HG03460 (cell line): ENCODE results near the gene TMEM239.
A peak's percentile ranks its signal among the peaks of the same experiment; 100 is the strongest.
"Not testable (repeated sequence)": the region's sequence is repeated elsewhere in the genome, so short reads cannot be mapped to it uniquely, and the experiment has no call there.

Source experiments
- ATAC-seq: cut with Tn5 transposase; IDR thresholded peaks from one replicate; pipeline ENCODE4 v1.9.1; 2021; ENCODE audit not compliant: unreplicated experiment

The TMEM239 gene

DNA sequence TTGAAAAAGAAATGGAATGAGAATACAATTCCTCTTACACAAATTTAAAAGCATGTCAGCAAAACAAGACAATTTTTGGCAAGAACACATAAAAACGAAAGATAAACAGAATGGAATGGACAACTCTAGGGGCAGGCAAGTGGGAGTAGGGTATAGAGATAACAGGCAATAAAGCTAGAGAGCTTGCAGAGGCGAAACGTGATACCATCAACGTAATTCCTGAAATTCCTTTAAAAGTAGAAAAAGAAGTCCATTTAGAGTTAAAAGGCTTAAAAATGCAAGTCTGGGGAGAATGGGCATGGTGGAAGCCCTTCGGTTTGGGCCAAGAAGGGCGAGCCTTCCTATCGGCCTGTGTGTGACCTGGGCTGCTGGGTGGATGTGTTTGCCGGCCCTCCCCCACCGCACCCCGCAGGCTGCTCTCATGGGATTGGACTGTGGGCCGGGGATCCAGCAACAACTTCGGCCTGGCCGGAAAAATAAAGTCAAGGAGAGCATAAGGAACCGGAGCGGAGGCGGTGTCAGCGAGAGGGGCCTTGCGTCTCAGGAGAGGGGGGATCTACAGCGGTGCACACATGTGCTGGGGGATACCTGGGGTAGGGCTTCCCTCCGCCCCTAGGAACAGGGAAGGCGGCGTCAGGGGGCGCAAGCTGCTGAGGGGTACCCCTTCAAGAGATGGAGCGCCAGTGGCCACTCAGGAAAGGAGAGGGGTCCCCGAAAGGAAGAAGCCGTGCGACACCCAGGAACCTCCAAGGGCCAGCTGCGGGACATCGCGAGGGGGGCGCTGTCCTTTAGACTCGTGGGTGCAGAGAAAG is 4.1 kb downstream of the TMEM239 start:
- ATAC-seq = no peak

- ATAC-seq = no peak
These were observed 5.0 kb downstream of the TMEM239 start for GRCh38 chr20:2820896-2821869.

- no peak for ATAC-seq
These were observed 5.9 kb downstream of the TMEM239 start for GRCh38 chr20:2822073-2822472.

DNA sequence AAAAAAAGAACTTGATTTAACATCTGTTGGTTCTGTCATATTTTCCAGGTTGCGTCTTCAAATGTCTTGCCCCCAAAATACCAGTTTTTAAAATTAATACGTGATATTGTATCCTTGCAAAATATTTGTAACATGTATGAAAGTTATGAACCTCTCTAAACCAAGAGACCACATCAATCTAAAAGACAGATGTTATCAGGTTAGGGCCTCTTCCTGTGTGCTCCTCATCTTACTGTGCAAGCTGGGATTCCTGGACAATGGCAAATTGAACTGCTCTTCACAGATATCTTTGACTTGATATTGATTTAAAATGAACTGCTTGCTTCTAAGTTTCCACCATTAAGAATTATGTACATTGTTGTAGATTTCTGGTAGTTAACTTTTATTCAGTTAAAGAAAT is 9.6 kb downstream of the TMEM239 start:
- no peak for ATAC-seq

GRCh38 chr20:2826655-2827054 is 10.5 kb downstream of the TMEM239 start:
- ATAC-seq = no peak

GRCh38 chr20:2829376-2829775 is 13.2 kb downstream of the TMEM239 start:
- no peak for ATAC-seq

DNA sequence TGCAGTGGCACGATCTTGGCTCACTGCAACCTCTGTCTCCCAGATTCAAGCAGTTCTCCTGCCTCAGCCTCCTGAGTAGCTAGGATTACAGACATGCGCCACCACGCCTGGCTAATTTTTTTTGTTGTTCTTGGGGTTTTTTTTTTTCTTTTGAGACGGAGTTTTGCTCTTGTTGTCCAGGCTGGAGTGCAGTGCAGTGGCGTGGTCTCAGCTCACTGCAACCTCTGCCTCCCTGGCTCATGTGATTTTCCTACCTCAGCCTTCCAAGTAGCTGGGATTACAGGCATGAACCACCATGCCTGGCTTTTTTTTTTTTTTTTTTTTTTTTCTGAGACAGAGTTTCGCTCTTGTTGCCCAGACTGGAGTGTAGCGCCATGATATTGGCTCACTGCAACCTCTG is 15.0 kb downstream of the TMEM239 start:
- ATAC-seq = not testable (repeated sequence)

GRCh38 chr20:2833761-2834160 is 17.6 kb downstream of the TMEM239 start:
- ATAC-seq = no peak

GRCh38 chr20:2834401-2835110 is 18.4 kb downstream of the TMEM239 start:
- no peak for ATAC-seq

DNA sequence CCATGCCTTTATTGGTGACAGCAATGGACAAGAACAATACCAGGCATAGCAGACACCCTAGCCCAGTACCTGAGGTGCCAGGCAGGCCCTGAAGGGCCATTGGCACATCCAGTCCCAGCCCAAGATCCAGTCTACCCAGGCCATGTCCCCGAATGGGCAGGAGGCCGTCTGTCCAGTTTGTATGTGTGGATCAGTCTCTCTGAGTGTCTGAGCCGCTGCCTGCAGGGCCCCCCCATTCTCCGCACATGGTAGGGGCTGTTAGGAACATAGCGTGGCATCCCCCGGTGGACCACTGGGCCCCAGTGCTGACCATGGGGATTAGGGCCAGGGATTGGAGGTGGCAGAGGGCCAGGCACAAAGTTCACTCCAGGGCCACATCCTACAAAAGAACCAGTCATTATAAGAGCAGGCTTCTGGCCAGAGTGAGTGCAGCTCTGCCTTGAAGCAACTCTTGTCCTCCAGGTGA is 19.2 kb downstream of the TMEM239 start:
- ATAC-seq = no peak

DNA sequence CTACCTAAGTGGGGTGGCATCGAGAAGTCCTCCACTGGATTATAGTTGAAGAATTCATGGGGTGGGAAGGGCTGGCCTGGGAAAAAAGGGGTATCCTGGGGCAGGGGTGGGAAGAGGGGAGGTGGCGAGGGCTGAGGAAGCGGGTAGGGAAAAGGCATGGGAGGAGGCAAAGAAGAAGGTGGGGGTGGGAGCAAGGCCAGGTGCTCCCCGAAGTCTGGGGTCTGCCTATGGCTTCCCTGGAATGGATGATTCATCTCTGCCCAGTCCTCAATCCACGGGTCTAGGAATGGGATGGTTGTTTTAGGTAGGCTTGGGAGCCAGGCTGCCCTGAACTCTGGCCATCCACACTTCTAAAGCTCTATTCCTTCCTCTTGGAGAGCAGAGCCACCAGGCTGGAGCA is 19.9 kb downstream of the TMEM239 start:
- no peak for ATAC-seq

DNA sequence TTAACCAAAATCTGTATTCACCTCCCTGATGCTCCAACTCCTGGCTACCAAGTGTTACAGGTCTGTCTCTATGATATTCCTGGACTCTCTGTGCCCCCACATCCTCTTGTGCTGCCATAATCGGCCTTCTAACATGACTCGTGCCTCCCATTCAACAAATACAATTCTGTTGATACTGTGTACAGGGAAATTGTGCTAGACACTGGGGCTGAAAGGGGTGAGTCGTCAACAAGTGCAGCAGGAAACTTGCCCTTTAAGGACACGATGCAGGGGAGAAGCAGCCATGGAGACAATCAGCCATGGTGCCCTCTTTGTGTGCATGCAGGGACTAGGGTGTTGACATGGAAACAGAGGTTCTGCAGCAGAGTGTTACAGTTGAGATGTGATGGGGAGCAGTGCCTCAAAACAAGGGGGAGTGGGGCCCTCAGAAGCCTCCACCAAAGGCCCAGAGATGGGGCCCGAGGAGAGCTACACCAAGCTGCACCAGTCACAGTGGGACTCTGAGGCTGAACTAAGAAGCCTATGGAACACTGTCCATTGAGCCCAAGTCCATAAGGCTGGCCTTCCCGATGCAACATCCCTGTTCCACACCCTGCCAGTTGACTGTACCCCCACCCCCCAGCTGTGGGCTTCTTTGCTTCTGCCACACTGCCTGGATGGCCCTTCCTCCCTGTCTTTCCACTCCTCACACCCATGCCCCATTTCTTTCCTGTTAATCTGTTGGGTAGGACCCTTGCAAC is 21.2 kb downstream of the TMEM239 start:
- ATAC-seq = no peak

- no peak for ATAC-seq
These were observed 22.1 kb downstream of the TMEM239 start for GRCh38 chr20:2838170-2838797.

- ATAC-seq = no peak
These were observed 22.9 kb downstream of the TMEM239 start for GRCh38 chr20:2838847-2839671.

DNA sequence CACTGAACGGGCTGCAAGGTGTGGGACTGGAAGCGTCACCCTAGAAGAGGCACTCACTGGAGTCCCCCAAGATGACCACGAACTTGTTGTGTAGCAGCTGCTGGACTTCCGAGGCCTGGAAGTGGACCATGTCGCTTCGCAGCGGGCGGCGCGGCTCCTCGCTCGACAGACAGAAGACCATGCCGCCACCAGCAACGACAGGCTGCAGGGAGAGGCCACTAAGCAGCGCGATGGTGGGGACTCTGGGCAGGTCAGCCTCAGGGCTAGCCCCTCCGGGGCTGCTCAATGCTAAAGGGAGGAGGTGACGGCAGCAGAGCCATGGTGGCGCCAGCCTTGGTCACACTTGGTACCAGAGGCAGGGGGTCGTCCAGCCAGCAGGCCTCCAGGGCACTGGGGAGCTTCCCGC is 23.6 kb downstream of the TMEM239 start:
- ATAC-seq = no peak

GRCh38 chr20:2840138-2840966 is 24.2 kb downstream of the TMEM239 start, which contains the start of the genes PCED1A and VPS16:
TSS of gene PCED1A (minus strand) at chr20:2840655. CDS start at chr20:2839912, 743 bp downstream.
TSS of gene VPS16 (plus strand) at chr20:2840745. CDS start at chr20:2840775, 30 bp downstream.
- peak; percentile 96 for ATAC-seq

DNA sequence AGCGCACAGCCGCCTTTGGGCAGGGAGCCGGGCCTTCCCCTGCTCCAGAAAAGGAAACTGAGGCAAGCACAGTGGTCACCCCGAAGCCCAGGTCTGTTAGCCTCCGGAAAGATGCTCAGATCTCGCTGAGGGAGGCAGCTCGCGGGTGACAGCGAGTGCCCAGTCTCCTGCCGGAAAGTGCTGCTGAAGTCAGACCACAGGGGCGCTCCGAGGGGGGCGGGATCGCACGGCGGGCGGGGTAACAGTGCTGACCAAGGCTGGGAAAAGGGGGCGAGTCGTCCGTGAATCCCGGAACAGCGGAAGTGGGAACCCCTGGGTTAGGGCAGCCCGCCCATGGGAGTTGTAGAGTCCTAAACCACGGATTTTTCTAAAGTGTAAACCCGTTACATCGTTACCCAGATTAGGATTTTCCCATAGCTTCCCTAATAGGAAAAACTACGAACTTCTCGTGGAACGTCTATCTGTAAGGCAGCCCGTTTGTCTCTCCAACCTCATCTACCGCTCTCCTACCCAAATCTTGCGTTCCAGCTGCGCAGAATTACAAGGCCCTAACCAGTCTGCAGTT is 24.9 kb downstream of the TMEM239 start:
- peak; percentile 26 for ATAC-seq

GRCh38 chr20:2845607-2846006 is 29.4 kb downstream of the TMEM239 start:
- no peak for ATAC-seq
